PC-9 (cell line): ENCODE data around the gene PPARA. TPM values are rescaled to one million over a fixed set of nuclear protein-coding genes. Genes with fewer than 3 reads are reported as not detected.

Source experiments
- BruUV-seq: library from RNA; stranded (reverse); fragments of 400-500 nt; replicated peaks from 2 replicates; lab custom pipeline; 2021; lab: Mats Ljungman, UMichigan
- CTCF ChIA-PET: fragments of 300-600 bp; sonication (Branson Sonifier 250); formaldehyde crosslinking; loops from one replicate; lab custom pipeline; 2022; ENCODE audit warnings: antibody characterized with exemption; lab: Charles Lee
- POLR2A ChIA-PET: fragments of 300-600 bp; sonication (Branson Sonifier 250); formaldehyde crosslinking; loops from one replicate; lab custom pipeline; 2022; ENCODE audit warnings: antibody characterized with exemption; ENCODE audit not compliant: unreplicated experiment; lab: Charles Lee
- DNase-seq, 2 experiments: peaks; one replicate each; pipeline versions ENCODE4 v3.0.0 to v3.0.0-alpha.2; 2015 to 2022; ENCODE audit warnings: mixed read lengths in 1 of 2
- H2AFZ ChIP-seq: fragments of 200-600 bp; sonication (generic); 2 replicates; pipeline ENCODE4 v1.8.1; 2017; ENCODE audit warnings: antibody characterized with exemption
- H3F3A ChIP-seq: fragments of 200-600 bp; sonication (generic); 2 replicates; pipeline ENCODE4 v1.8.1; 2017; ENCODE audit warnings: antibody characterized with exemption, mild to moderate bottlenecking, low read depth; ENCODE audit not compliant: insufficient read depth
- H3K27ac ChIP-seq: fragments of 200-600 bp; sonication (generic); 2 replicates; pipeline ENCODE4 v1.6.1; 2016; ENCODE audit warnings: mixed run types
- H3K27me3 ChIP-seq: fragments of 200-600 bp; sonication (generic); 2 replicates; pipeline ENCODE4 v1.6.1; 2016; ENCODE audit warnings: low read depth, mixed run types; ENCODE audit not compliant: insufficient read depth
- H3K36me3 ChIP-seq: fragments of 200-600 bp; sonication (generic); 2 replicates; pipeline ENCODE4 v1.6.1; 2016; ENCODE audit warnings: low read depth, mixed run types
- H3K4me1 ChIP-seq: fragments of 200-600 bp; sonication (generic); replicated peaks from 2 replicates; pipeline ENCODE4 v1.6.1; 2016; ENCODE audit warnings: mixed run types; ENCODE audit not compliant: insufficient read depth
- H3K4me2 ChIP-seq: fragments of 200-600 bp; sonication (generic); 2 replicates; pipeline ENCODE4 v1.6.1; 2017; ENCODE audit warnings: mixed run types
- H3K4me3 ChIP-seq: fragments of 200-600 bp; sonication (generic); 2 replicates; pipeline ENCODE4 v1.6.1; 2016; ENCODE audit warnings: mixed run types
- H3K79me2 ChIP-seq: fragments of 200-600 bp; sonication (generic); 2 replicates; pipeline ENCODE4 v1.6.1; 2017; ENCODE audit warnings: low read depth, mixed run types
- H3K9me2 ChIP-seq: fragments of 200-600 bp; sonication (generic); 2 replicates; pipeline ENCODE4 v1.8.1; 2017; ENCODE audit warnings: mild to moderate bottlenecking; ENCODE audit not compliant: insufficient read depth
- H3K9me3 ChIP-seq: fragments of 200-600 bp; sonication (generic); 2 replicates; pipeline ENCODE4 v1.8.1; 2016; ENCODE audit warnings: low read depth; ENCODE audit not compliant: insufficient read depth
- H4K20me1 ChIP-seq: fragments of 200-600 bp; sonication (generic); 2 replicates; pipeline ENCODE4 v1.8.1; 2017; ENCODE audit not compliant: insufficient read depth
- EZH2 ChIP-seq: fragments of 200-600 bp; sonication (generic); IDR thresholded peaks from 2 replicates; pipeline ENCODE4 v1.8.0; 2017; ENCODE audit warnings: antibody characterized with exemption, low read depth
- intact Hi-C: fragments of 100-400 bp; cut with micrococcal nuclease; formaldehyde crosslinking; loops from one replicate; pipeline ENCODE4 v1.10.0; 2022; ENCODE audit not compliant: unreplicated experiment
- total RNA-seq: library from RNA; stranded (reverse); gene quantifications from 2 replicates; pipeline ENCODE4 v1.2.3, GENCODE V29; 2021
- TF ChIP-seq, protein P1 (sequence below): fragments of 200-600 bp; sonication (generic); conservative IDR thresholded peaks from 2 replicates; pipeline ENCODE4 v1.6.1; 2017; ENCODE audit warnings: mixed run types, antibody characterized with exemption, mild to moderate bottlenecking, moderate library complexity

PPARA gene
- total RNA-seq, 1 experiment from 2014 or later = 43.9 TPM

DNA sequence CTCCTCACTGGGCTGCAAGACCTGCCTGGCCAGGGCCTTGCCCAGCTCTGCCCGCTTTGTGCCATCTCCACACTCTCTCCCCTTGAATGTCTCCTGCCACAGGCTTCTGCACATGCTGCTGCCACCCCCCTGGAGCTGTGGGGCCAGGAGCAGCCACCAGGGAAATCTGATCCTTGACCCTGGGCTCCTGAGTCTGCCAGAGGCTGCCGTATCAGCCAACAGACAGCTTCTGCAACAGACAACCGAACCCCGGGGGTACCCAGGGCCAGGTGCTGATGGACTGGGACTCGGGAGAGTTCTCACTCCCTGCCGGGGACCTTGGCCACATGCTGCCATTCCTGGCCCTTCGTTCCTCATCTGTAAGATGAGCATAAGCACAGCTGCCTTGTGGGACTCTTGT, 3.3 kb upstream of the PPARA start:
- no TSS peak for BruUV-seq
- Histone ChIP-seq H3K27ac (no peak overlapping the region), H3K4me2 (no peak overlapping the region), H3K9me2 (no peaks in the 10 kb centered on the region), H3K4me1 (peaks cover 19% of the 10 kb centered on the region), H3K9me3 (no peaks in the 10 kb centered on the region), H3K4me3 (no peak overlapping the region), H3K27me3 (peaks cover 23% of the 10 kb centered on the region), H3K79me2 (0 out of 2 replicates have a peak, but pooled peaks cover 5% of the 10 kb centered on the region), H2AFZ (no peak overlapping the region), H3K36me3 (no peaks in the 10 kb centered on the region), H3F3A (peaks cover 15% of the 10 kb centered on the region; the same call in 1 of the 2 replicates), H4K20me1 (0 out of 2 replicates have a peak, but pooled peaks cover under 1% of the 10 kb centered on the region)
- no peak for DNase-seq
- intact Hi-C loops = no loop called here
- TF ChIP-seq EZH2 = no peak
- TF ChIP-seq, protein P1, sequence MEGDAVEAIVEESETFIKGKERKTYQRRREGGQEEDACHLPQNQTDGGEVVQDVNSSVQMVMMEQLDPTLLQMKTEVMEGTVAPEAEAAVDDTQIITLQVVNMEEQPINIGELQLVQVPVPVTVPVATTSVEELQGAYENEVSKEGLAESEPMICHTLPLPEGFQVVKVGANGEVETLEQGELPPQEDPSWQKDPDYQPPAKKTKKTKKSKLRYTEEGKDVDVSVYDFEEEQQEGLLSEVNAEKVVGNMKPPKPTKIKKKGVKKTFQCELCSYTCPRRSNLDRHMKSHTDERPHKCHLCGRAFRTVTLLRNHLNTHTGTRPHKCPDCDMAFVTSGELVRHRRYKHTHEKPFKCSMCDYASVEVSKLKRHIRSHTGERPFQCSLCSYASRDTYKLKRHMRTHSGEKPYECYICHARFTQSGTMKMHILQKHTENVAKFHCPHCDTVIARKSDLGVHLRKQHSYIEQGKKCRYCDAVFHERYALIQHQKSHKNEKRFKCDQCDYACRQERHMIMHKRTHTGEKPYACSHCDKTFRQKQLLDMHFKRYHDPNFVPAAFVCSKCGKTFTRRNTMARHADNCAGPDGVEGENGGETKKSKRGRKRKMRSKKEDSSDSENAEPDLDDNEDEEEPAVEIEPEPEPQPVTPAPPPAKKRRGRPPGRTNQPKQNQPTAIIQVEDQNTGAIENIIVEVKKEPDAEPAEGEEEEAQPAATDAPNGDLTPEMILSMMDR = no peak
- POLR2A ChIA-PET = no interaction called here
- CTCF ChIA-PET = no interaction called here

DNA sequence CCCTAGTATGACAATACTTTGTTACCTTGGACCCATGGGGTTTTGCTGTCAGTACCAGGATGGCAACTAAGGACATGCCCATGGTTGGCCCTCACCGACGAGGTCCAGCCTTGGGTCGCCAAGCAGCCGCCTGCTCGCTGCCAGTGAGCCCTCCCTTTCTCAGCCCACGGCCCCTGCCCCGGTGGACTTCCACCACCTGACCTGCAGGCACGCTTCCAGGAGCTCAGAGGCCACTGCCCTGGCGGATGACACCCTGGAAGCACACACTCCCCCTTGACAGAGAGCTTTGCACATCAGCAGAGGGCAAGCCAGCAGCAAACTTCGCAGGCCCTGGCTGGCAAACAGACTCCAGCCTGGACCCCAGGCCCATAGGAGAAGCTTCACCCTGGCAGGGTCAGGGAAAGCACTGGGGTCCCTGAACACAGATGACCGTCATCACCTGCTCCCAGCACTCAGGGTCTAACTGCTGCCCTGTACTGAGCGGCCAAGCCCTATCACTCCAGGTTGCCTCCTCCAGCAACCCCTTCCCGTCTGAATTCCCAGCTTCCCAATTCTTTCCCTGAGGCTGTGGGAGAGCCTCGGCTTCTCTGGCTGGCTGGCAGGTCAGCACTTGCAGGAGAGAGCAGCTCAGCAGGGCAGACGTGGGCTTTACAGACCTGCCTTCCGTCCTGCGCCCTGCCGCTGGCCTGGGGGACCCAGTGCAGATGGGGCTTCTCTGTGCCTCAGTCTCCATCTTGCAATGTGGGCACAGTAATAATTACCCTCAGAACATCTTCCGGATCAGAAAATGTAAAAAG, 2.7 kb upstream of the PPARA start:
- Histone ChIP-seq H3K4me1 (peaks cover 20% of the 10 kb centered on the region), H3K9me2 (no peaks in the 10 kb centered on the region), H3K4me3 (no peak overlapping the region), H3K4me2 (no peak overlapping the region), H3K27ac (no peak overlapping the region), H3K9me3 (no peaks in the 10 kb centered on the region), H3K79me2 (0 out of 2 replicates have a peak, but pooled peaks cover 5% of the 10 kb centered on the region), H2AFZ (no peak overlapping the region), H3F3A (peaks cover 21% of the 10 kb centered on the region; the same call in 1 of the 2 replicates), H4K20me1 (peaks cover 5% of the 10 kb centered on the region; the same call in 1 of the 2 replicates), H3K27me3 (peaks cover 18% of the 10 kb centered on the region), H3K36me3 (no peaks in the 10 kb centered on the region)
- CTCF ChIA-PET = no interaction called here
- DNase-seq = no peak
- POLR2A ChIA-PET = no interaction called here
- no TSS peak for BruUV-seq
- intact Hi-C loops = no loop called here
- TF ChIP-seq, protein P1 = no peak
- TF ChIP-seq EZH2 = no peak

DNA sequence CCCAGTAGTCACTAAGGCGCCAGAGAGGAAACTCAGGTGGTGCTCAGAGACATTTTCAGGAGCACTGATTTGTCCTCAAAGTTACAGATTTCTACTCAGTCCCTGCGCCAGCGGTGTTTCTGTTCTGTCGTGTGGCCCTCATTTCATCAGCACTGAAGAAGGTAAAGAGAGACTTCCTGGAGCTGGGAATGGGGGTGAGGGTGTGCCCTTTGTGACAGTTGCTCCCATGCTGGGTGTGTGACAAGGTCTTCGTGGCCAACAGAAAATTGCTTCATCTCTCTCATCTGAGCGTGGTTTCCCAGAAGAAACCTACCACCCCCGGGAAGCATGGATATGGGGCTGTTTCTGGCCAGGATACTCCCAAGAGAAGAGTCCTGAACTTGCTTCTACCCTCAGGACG, 2.0 kb upstream of the PPARA start:
- H3K27ac ChIP-seq = no peak overlapping the region
- no peak overlapping the region for H3K4me3 ChIP-seq
- no peak overlapping the region for H2AFZ ChIP-seq
- no peak for DNase-seq
- peaks cover 5% of the 10 kb centered on the region; the same call in 1 of the 2 replicates for H4K20me1 ChIP-seq
- no peaks in the 10 kb centered on the region for H3K36me3 ChIP-seq
- 0 out of 2 replicates have a peak overlapping the region, but pooled peaks have one; percentile 93 for H3K4me2 ChIP-seq
- H3K27me3 ChIP-seq = peaks cover 11% of the 10 kb centered on the region; the same call in 1 of the 2 replicates
- ChIA-PET POLR2A (interaction anchor here (0.9 kb wide), 1 partner anchor 102 kb away, joined by 3 read pairs; the partner anchor contains the start of gene CDPF1), CTCF (no interaction called here)
- H3F3A ChIP-seq = peaks cover 22% of the 10 kb centered on the region; the same call in 1 of the 2 replicates
- H3K79me2 ChIP-seq = 0 out of 2 replicates have a peak, but pooled peaks cover 5% of the 10 kb centered on the region
- no peaks in the 10 kb centered on the region for H3K9me2 ChIP-seq
- no TSS peak for BruUV-seq
- peaks cover 20% of the 10 kb centered on the region for H3K4me1 ChIP-seq
- TF ChIP-seq, protein P1 = no peak
- intact Hi-C loops = no loop called here
- no peaks in the 10 kb centered on the region for H3K9me3 ChIP-seq
